Immature natural killer cell (primary cell): ENCODE results near the gene ALG3. TPM values are rescaled to one million over a fixed set of nuclear protein-coding genes. Genes with fewer than 3 reads are reported as not detected.

ENCODE experiments used
- polyA plus RNA-seq, 3 donors: library from polyadenylated mRNA; unstranded; fragments of 300-500 nt; fragmentation: Illumina TruSeq; gene quantifications; one replicate each; pipeline ENCODE4 v1.2.3, GENCODE V29; 2021

ALG3 gene
- polyA plus RNA-seq, 3 donors from 2014 or later: 35.7 to 62.5 (median 46.8) TPM

Other genes starting within 250 kb of the ALG3 start
- 10 to 100 TPM; 11.3 to 12.7 (median 11.5) TPM for gene ABCC5, start 231.1 kb downstream of the ALG3 start, polyA plus RNA-seq
- gene HTR3D, start 217.2 kb downstream of the ALG3 start, polyA plus RNA-seq: not detected
- not detected for gene HTR3C, start 195.9 kb downstream of the ALG3 start, polyA plus RNA-seq
- not detected for gene HTR3E, start 151.9 kb downstream of the ALG3 start, polyA plus RNA-seq
- 10 to 100 TPM; 34.6 to 51.5 (median 50.2) TPM for gene EIF2B5, start 113.6 kb downstream of the ALG3 start, polyA plus RNA-seq
- gene DVL3, start 93.6 kb downstream of the ALG3 start, polyA plus RNA-seq: 10 to 100 TPM; 12.7 to 13.4 (median 13.2) TPM
- gene AP2M1, start 74.1 kb downstream of the ALG3 start, polyA plus RNA-seq: 100 to 1,000 TPM; 270 to 364 (median 329) TPM
- 10 to 100 TPM; 19.1 to 47.1 (median 28.9) TPM for gene ABCF3, start 62.8 kb downstream of the ALG3 start, polyA plus RNA-seq
- gene VWA5B2, start 19.4 kb downstream of the ALG3 start, polyA plus RNA-seq: not detected
- gene EEF1AKMT4, start 710 bp upstream of the ALG3 start, polyA plus RNA-seq: 1 to 10 TPM; 1.7 to 5.4 (median 3.3) TPM
- not detected for gene CAMK2N2, start 12.6 kb upstream of the ALG3 start, polyA plus RNA-seq
- not detected for gene ECE2, start 27.1 kb upstream of the ALG3 start, polyA plus RNA-seq
- 100 to 1,000 TPM; 169 to 295 (median 250) TPM for gene PSMD2, start 50.3 kb upstream of the ALG3 start, polyA plus RNA-seq
- 10 to 100 TPM in 2 of 3 donors, 1 to 10 TPM in 1; 6.4 to 55.9 (median 13.4) TPM for gene EIF4G1, start 65.6 kb upstream of the ALG3 start, polyA plus RNA-seq
- gene FAM131A, start 88.6 kb upstream of the ALG3 start, polyA plus RNA-seq: 1 to 10 TPM; 2.4 to 3.0 (median 2.8) TPM
- under 1 TPM in 2 of 3 donors, not detected in 1; 0.57 to 0.76 TPM for gene CLCN2, start 112.6 kb upstream of the ALG3 start, polyA plus RNA-seq
- gene POLR2H, start 112.7 kb upstream of the ALG3 start, polyA plus RNA-seq: 10 to 100 TPM; 57.2 to 61.2 (median 59.5) TPM
- not detected for gene THPO, start 129.2 kb upstream of the ALG3 start, polyA plus RNA-seq
- gene CHRD, start 131.1 kb upstream of the ALG3 start, polyA plus RNA-seq: not detected